Measurements from ENCODE around the gene CDC37. TPM values are rescaled to one million over a fixed set of nuclear protein-coding genes. Genes with fewer than 3 reads are reported as not detected.
"Not testable (repeated sequence)": the region's sequence is repeated elsewhere in the genome, so short reads cannot be mapped to it uniquely, and the experiment has no call there.

Gene CDC37
- total RNA-seq, 2 donors from 2014 or later = 128 to 137 TPM

GRCh38 chr19:10399340-10399739 is 4.0 kb downstream of the CDC37 start:
- H3K4me3 Mint-ChIP-seq; H3K27me3 Mint-ChIP-seq (ENCODE audit: low read depth); H3K27ac Mint-ChIP-seq; ATAC-seq (replicated peaks in 1 of 2); H3K9me3 Mint-ChIP-seq; DNase-seq: not testable (repeated sequence)
- Mint-ChIP-seq H3K36me3 (ENCODE audit: insufficient read depth in 2 of 2) (peaks cover 16 to 18% of the 10 kb centered on the region in 2 donors), H3K4me1 (ENCODE audit: low read depth) (peaks cover 38% of the 10 kb centered on the region)

GRCh38 chr19:10398819-10399218 is 4.5 kb downstream of the CDC37 start:
- Mint-ChIP-seq H3K9me3 (no peaks in the 10 kb centered on the region), H3K27ac (peak overlapping the region; percentile 61), H3K36me3 (ENCODE audit: insufficient read depth in 2 of 2) (peaks cover 17 to 18% of the 10 kb centered on the region in 2 donors), H3K4me3 (no peak overlapping the region), H3K27me3 (ENCODE audit: low read depth) (no peaks in the 10 kb centered on the region), H3K4me1 (ENCODE audit: low read depth) (peaks cover 38% of the 10 kb centered on the region)
- DNase-seq = no peak
- ATAC-seq (replicated peaks in 1 of 2) = no peak

GRCh38 chr19:10395917-10396316 is 7.4 kb downstream of the CDC37 start:
- ATAC-seq (replicated peaks in 1 of 2) (no peak), DNase-seq (no peak)
- no peak overlapping the region for H3K4me3 Mint-ChIP-seq
- H3K4me1 Mint-ChIP-seq (ENCODE audit: low read depth) = peaks cover 22% of the 10 kb centered on the region
- H3K27ac Mint-ChIP-seq = no peak overlapping the region
- H3K27me3 Mint-ChIP-seq (ENCODE audit: low read depth) = no peaks in the 10 kb centered on the region
- H3K9me3 Mint-ChIP-seq = no peaks in the 10 kb centered on the region
- peaks cover 7 to 15% of the 10 kb centered on the region in 2 donors for H3K36me3 Mint-ChIP-seq (ENCODE audit: insufficient read depth in 2 of 2)

- ATAC-seq (replicated peaks in 1 of 2) (no peak), DNase-seq (no peak)
- no peak overlapping the region for H3K4me3 Mint-ChIP-seq
- peaks cover 21% of the 10 kb centered on the region for H3K4me1 Mint-ChIP-seq (ENCODE audit: low read depth)
- no peaks in the 10 kb centered on the region for H3K9me3 Mint-ChIP-seq
- peaks cover 7 to 18% of the 10 kb centered on the region in 2 donors for H3K36me3 Mint-ChIP-seq (ENCODE audit: insufficient read depth in 2 of 2)
- no peaks in the 10 kb centered on the region for H3K27me3 Mint-ChIP-seq (ENCODE audit: low read depth)
- H3K27ac Mint-ChIP-seq = no peak overlapping the region
Measured at GRCh38 chr19:10395436-10395835, 7.9 kb downstream of the CDC37 start.

GRCh38 chr19:10395003-10395402 is 8.3 kb downstream of the CDC37 start:
- Mint-ChIP-seq H3K27me3 (ENCODE audit: low read depth) (no peaks in the 10 kb centered on the region), H3K4me1 (ENCODE audit: low read depth) (peaks cover 17% of the 10 kb centered on the region), H3K4me3 (no peak overlapping the region), H3K36me3 (ENCODE audit: insufficient read depth in 2 of 2) (peaks cover 7 to 18% of the 10 kb centered on the region in 2 donors), H3K9me3 (no peaks in the 10 kb centered on the region), H3K27ac (no peak overlapping the region)
- ATAC-seq (replicated peaks in 1 of 2) (no peak), DNase-seq (no peak)

- H3K4me3 Mint-ChIP-seq = no peak overlapping the region
- H3K9me3 Mint-ChIP-seq = no peaks in the 10 kb centered on the region
- no peak overlapping the region for H3K27ac Mint-ChIP-seq
- peaks cover 12% of the 10 kb centered on the region for H3K4me1 Mint-ChIP-seq (ENCODE audit: low read depth)
- peaks cover 7 to 18% of the 10 kb centered on the region in 2 donors for H3K36me3 Mint-ChIP-seq (ENCODE audit: insufficient read depth in 2 of 2)
- no peaks in the 10 kb centered on the region for H3K27me3 Mint-ChIP-seq (ENCODE audit: low read depth)
- DNase-seq (no peak), ATAC-seq (replicated peaks in 1 of 2) (no peak)
Measured at GRCh38 chr19:10393137-10393536, 10.2 kb downstream of the CDC37 start.

- peaks cover 7 to 18% of the 10 kb centered on the region in 2 donors for H3K36me3 Mint-ChIP-seq (ENCODE audit: insufficient read depth in 2 of 2)
- no peak overlapping the region for H3K4me3 Mint-ChIP-seq
- H3K27me3 Mint-ChIP-seq (ENCODE audit: low read depth) = no peaks in the 10 kb centered on the region
- peaks cover 12% of the 10 kb centered on the region for H3K4me1 Mint-ChIP-seq (ENCODE audit: low read depth)
- DNase-seq (no peak), ATAC-seq (replicated peaks in 1 of 2) (no peak)
- no peaks in the 10 kb centered on the region for H3K9me3 Mint-ChIP-seq
- H3K27ac Mint-ChIP-seq = no peak overlapping the region
Measured at GRCh38 chr19:10392120-10392519, 11.2 kb downstream of the CDC37 start.

GRCh38 chr19:10390652-10391286 is 12.6 kb downstream of the CDC37 start:
- H3K27me3 Mint-ChIP-seq (ENCODE audit: low read depth) = no peaks in the 10 kb centered on the region
- H3K4me3 Mint-ChIP-seq = no peak overlapping the region
- peaks cover 22% of the 10 kb centered on the region for H3K4me1 Mint-ChIP-seq (ENCODE audit: low read depth)
- peaks cover 5 to 11% of the 10 kb centered on the region in 2 donors for H3K36me3 Mint-ChIP-seq (ENCODE audit: insufficient read depth in 2 of 2)
- ATAC-seq (replicated peaks in 1 of 2) (peak; percentile 59 to 66), DNase-seq (peak; percentile 63 to 70)
- H3K27ac Mint-ChIP-seq = no peak overlapping the region
- no peaks in the 10 kb centered on the region for H3K9me3 Mint-ChIP-seq

GRCh38 chr19:10389863-10390262 is 13.5 kb downstream of the CDC37 start:
- ATAC-seq (replicated peaks in 1 of 2) (no peak), DNase-seq (no peak)
- Mint-ChIP-seq H3K4me1 (ENCODE audit: low read depth) (peaks cover 23% of the 10 kb centered on the region), H3K4me3 (no peak overlapping the region), H3K36me3 (ENCODE audit: insufficient read depth in 2 of 2) (peaks cover 3 to 8% of the 10 kb centered on the region in 2 donors), H3K27me3 (ENCODE audit: low read depth) (no peaks in the 10 kb centered on the region), H3K27ac (no peak overlapping the region), H3K9me3 (no peaks in the 10 kb centered on the region)

GRCh38 chr19:10388957-10389356 is 14.4 kb downstream of the CDC37 start:
- Mint-ChIP-seq H3K4me1 (ENCODE audit: low read depth) (peaks cover 23% of the 10 kb centered on the region), H3K36me3 (ENCODE audit: insufficient read depth in 2 of 2) (peaks cover 2 to 8% of the 10 kb centered on the region in 2 donors), H3K27ac (no peak overlapping the region), H3K9me3 (no peaks in the 10 kb centered on the region), H3K27me3 (ENCODE audit: low read depth) (no peaks in the 10 kb centered on the region), H3K4me3 (no peak overlapping the region)
- ATAC-seq (replicated peaks in 1 of 2) (peak; percentile 37 to 69), DNase-seq (peak; percentile 70 to 85)

GRCh38 chr19:10384580-10384979 is 18.8 kb downstream of the CDC37 start:
- Mint-ChIP-seq H3K27ac (no peak overlapping the region), H3K27me3 (ENCODE audit: low read depth) (no peaks in the 10 kb centered on the region), H3K36me3 (ENCODE audit: insufficient read depth in 2 of 2) (peaks cover 0 to 2% of the 10 kb centered on the region in 2 donors), H3K9me3 (no peaks in the 10 kb centered on the region), H3K4me1 (ENCODE audit: low read depth) (peaks cover 30% of the 10 kb centered on the region), H3K4me3 (no peak overlapping the region)
- DNase-seq (no peak), ATAC-seq (replicated peaks in 1 of 2) (no peak)

- H3K9me3 Mint-ChIP-seq; H3K36me3 Mint-ChIP-seq (ENCODE audit: insufficient read depth in 2 of 2); ATAC-seq (replicated peaks in 1 of 2); DNase-seq; H3K27ac Mint-ChIP-seq; H3K4me3 Mint-ChIP-seq; H3K27me3 Mint-ChIP-seq (ENCODE audit: low read depth): not testable (repeated sequence)
- peaks cover 35% of the 10 kb centered on the region for H3K4me1 Mint-ChIP-seq (ENCODE audit: low read depth)
Measured at GRCh38 chr19:10383223-10383499, 20.2 kb downstream of the CDC37 start.

- H3K9me3 Mint-ChIP-seq = no peaks in the 10 kb centered on the region
- H3K4me3 Mint-ChIP-seq = peak within 1 kb of the TSS; percentile 98 to 99
- DNase-seq (peak; percentile 98), ATAC-seq (replicated peaks in 1 of 2) (peak; percentile 98)
- peaks cover 24% of the 10 kb centered on the region for H3K4me1 Mint-ChIP-seq (ENCODE audit: low read depth)
- peak within 1 kb of the TSS; percentile 81 for H3K27ac Mint-ChIP-seq
- peaks cover 9 to 15% of the 10 kb centered on the region in 2 donors for H3K36me3 Mint-ChIP-seq (ENCODE audit: insufficient read depth in 2 of 2)
- no peaks in the 10 kb centered on the region for H3K27me3 Mint-ChIP-seq (ENCODE audit: low read depth)
Measured at GRCh38 chr19:10380313-10381102, 22.8 kb downstream of the CDC37 start, which contains the start of gene TYK2. Gene TYK2 (minus strand): TSS chr19:10380572. CDS start chr19:10378406, 2,166 bp downstream.
